MCF 10A (cell line): ENCODE data around the gene CDRT4. TPM values are rescaled to one million over a fixed set of nuclear protein-coding genes. Genes with fewer than 3 reads are reported as not detected.

ENCODE experiments used
- BruUV-seq: library from RNA; stranded (reverse); fragments of 400-500 nt; replicated peaks from 2 replicates; lab custom pipeline; 2021; lab: Mats Ljungman, UMichigan
- CTCF ChIA-PET: fragments of 300-600 bp; sonication (Branson Sonifier 250); formaldehyde crosslinking; extraction: SDS; loops from one replicate; lab custom pipeline; 2021; ENCODE audit warnings: antibody characterized with exemption, inconsistent platforms; lab: Yijun Ruan, JAX
- POLR2A ChIA-PET: fragments of 300-600, 350-650 bp; sonication (Branson Sonifier 250); formaldehyde crosslinking; extraction: SDS; loops from one replicate; lab custom pipeline; 2020; ENCODE audit warnings: antibody characterized with exemption, inconsistent platforms; lab: Yijun Ruan, JAX
- DNase-seq: peaks from one replicate; pipeline ENCODE4 v3.0.0-alpha.2; 2018; ENCODE audit not compliant: unreplicated experiment
- H3K27ac Mint-ChIP-seq: one replicate; pipeline ENCODE4 v1.8.0; 2022; ENCODE audit warnings: mild to moderate bottlenecking, low read depth, mixed read lengths; ENCODE audit not compliant: unreplicated experiment
- H3K27me3 Mint-ChIP-seq: one replicate; pipeline ENCODE4 v1.8.0; 2022; ENCODE audit warnings: mixed read lengths; ENCODE audit not compliant: insufficient read depth, unreplicated experiment
- H3K36me3 Mint-ChIP-seq: one replicate; pipeline ENCODE4 v1.8.0; 2022; ENCODE audit warnings: mild to moderate bottlenecking, moderate library complexity, mixed read lengths; ENCODE audit not compliant: insufficient read depth, unreplicated experiment
- H3K4me1 Mint-ChIP-seq: one replicate; pipeline ENCODE4 v1.8.0; 2022; ENCODE audit warnings: mixed read lengths; ENCODE audit not compliant: insufficient read depth, unreplicated experiment
- H3K4me3 Mint-ChIP-seq: one replicate; pipeline ENCODE4 v1.8.0; 2022; ENCODE audit warnings: mild to moderate bottlenecking, moderate library complexity, mixed read lengths; ENCODE audit not compliant: unreplicated experiment
- H3K9me3 Mint-ChIP-seq: one replicate; pipeline ENCODE4 v1.8.0; 2022; ENCODE audit warnings: mixed read lengths; ENCODE audit not compliant: unreplicated experiment
- intact Hi-C: fragments of 100-400 bp; cut with micrococcal nuclease; formaldehyde crosslinking; loops from 2 replicates; pipeline ENCODE4 v1.14.1; 2022
- total RNA-seq: library from RNA; stranded (reverse); gene quantifications from 2 replicates; pipeline ENCODE4 v1.2.3, GENCODE V29; 2022
- TF ChIP-seq, protein P1 (sequence below): fragments of 200-600 bp; IDR thresholded peaks from one replicate; pipeline ENCODE4 v1.8.0; 2022; ENCODE audit warnings: antibody characterized with exemption, mild to moderate bottlenecking; ENCODE audit not compliant: unreplicated experiment

CDRT4 gene
- total RNA-seq, 1 experiment from 2014 or later: 11.3 TPM

GRCh38 chr17:15470536-15470935, 3.1 kb upstream of the CDRT4 start:
- TF ChIP-seq, protein P1, sequence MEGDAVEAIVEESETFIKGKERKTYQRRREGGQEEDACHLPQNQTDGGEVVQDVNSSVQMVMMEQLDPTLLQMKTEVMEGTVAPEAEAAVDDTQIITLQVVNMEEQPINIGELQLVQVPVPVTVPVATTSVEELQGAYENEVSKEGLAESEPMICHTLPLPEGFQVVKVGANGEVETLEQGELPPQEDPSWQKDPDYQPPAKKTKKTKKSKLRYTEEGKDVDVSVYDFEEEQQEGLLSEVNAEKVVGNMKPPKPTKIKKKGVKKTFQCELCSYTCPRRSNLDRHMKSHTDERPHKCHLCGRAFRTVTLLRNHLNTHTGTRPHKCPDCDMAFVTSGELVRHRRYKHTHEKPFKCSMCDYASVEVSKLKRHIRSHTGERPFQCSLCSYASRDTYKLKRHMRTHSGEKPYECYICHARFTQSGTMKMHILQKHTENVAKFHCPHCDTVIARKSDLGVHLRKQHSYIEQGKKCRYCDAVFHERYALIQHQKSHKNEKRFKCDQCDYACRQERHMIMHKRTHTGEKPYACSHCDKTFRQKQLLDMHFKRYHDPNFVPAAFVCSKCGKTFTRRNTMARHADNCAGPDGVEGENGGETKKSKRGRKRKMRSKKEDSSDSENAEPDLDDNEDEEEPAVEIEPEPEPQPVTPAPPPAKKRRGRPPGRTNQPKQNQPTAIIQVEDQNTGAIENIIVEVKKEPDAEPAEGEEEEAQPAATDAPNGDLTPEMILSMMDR: no peak
- no peak for DNase-seq
- BruUV-seq: no TSS peak
- peaks cover 3% of the 10 kb centered on the region for H3K4me1 Mint-ChIP-seq
- H3K27me3 Mint-ChIP-seq: no peaks in the 10 kb centered on the region
- intact Hi-C loops: no loop called here
- peaks cover 8% of the 10 kb centered on the region for H3K36me3 Mint-ChIP-seq
- no peak overlapping the region for H3K27ac Mint-ChIP-seq
- H3K9me3 Mint-ChIP-seq: no peaks in the 10 kb centered on the region
- ChIA-PET POLR2A (interaction anchor here (0.6 kb wide), 1 partner anchor 29 kb away, joined by 3 read pairs; no protein-coding TSS in a partner anchor), CTCF (interaction anchor here (0.7 to 2.1 kb wide), 2 partner anchors 33 to 808 kb away, joined by 3 to 10 read pairs; no protein-coding TSS in a partner anchor)
- H3K4me3 Mint-ChIP-seq: no peak overlapping the region

DNA sequence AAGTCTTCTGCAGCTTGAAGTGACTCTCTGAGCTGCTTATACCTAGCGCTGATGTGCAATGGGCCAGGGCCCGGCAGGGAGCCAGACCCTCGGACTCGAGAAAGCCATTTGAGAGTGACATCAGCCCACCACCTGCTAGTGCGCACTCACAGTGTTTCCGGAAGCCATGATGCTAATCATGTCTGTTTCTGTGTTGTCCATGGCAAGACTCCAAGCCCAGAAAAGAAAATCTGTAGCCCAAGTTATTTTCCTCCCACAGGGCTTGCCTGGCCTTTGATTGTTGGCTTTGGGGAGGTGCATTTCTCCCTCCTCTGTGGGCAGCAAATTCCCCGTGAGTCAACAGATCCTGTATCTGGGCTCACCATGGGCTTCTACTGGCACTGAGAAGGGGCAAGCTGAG, 1.8 kb upstream of the CDRT4 start:
- no peak for DNase-seq
- CTCF ChIA-PET: interaction anchor here (1.1 to 2.1 kb wide), 2 partner anchors 10 to 34 kb away, joined by 3 to 10 read pairs; no protein-coding TSS in a partner anchor
- no TSS peak for BruUV-seq
- intact Hi-C loops: no loop called here
- Mint-ChIP-seq H3K4me1 (no peaks in the 10 kb centered on the region), H3K27ac (no peak overlapping the region), H3K9me3 (no peaks in the 10 kb centered on the region), H3K27me3 (no peaks in the 10 kb centered on the region), H3K36me3 (peaks cover 5% of the 10 kb centered on the region), H3K4me3 (no peak overlapping the region)
- TF ChIP-seq, protein P1: no peak
- POLR2A ChIA-PET: no interaction called here

DNA sequence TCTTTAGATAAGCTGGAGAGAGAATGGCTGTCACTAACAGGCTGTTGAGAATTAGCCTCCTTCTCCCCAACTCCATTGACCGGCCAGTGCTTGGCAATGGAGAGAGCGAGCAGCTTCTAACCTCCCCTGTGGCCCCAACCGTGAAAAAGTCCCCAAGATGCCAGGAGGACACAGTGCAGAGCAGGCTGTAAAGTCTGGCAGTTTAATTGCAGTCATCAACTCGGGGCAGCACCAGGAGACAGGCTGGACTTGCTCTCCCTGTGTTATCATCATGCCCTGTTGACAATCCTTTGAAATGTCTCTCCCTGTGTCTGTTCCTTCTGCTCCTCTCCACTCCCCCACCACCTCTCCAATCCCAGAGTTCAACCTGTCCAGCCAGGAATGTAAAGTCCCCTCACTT, 705 bp upstream of the CDRT4 start:
- DNase-seq: no peak
- H3K4me1 Mint-ChIP-seq: peaks cover 7% of the 10 kb centered on the region
- CTCF ChIA-PET: interaction anchor here (1.8 kb wide), 1 partner anchor 35 kb away, joined by 8 read pairs; no protein-coding TSS in a partner anchor
- POLR2A ChIA-PET: no interaction called here
- peaks cover 5% of the 10 kb centered on the region for H3K36me3 Mint-ChIP-seq
- H3K4me3 Mint-ChIP-seq: no peak overlapping the region
- intact Hi-C loops: no loop called here
- H3K27me3 Mint-ChIP-seq: no peaks in the 10 kb centered on the region
- no peak overlapping the region for H3K27ac Mint-ChIP-seq
- TF ChIP-seq, protein P1: no peak
- BruUV-seq: no TSS peak
- no peaks in the 10 kb centered on the region for H3K9me3 Mint-ChIP-seq

- POLR2A ChIA-PET: no interaction called here
- Mint-ChIP-seq H3K27ac (no peak overlapping the region), H3K27me3 (no peaks in the 10 kb centered on the region), H3K4me1 (peaks cover 15% of the 10 kb centered on the region), H3K36me3 (peaks cover 5% of the 10 kb centered on the region), H3K4me3 (no peak overlapping the region), H3K9me3 (no peaks in the 10 kb centered on the region)
- DNase-seq: no peak
- intact Hi-C loops: no loop called here
- no TSS peak for BruUV-seq
- CTCF ChIA-PET: interaction anchor here (0.6 to 1.8 kb wide), 2 partner anchors 37 to 73 kb away, joined by 3 to 8 read pairs; no protein-coding TSS in a partner anchor
- TF ChIP-seq, protein P1: no peak
These were observed 1.3 kb downstream of the CDRT4 start for GRCh38 chr17:15466131-15466530.
